ENCODE measurements around the gene TBL2.
"Not testable (repeated sequence)": the region's sequence is repeated elsewhere in the genome, so short reads cannot be mapped to it uniquely, and the experiment has no call there.

Gene TBL2

DNA sequence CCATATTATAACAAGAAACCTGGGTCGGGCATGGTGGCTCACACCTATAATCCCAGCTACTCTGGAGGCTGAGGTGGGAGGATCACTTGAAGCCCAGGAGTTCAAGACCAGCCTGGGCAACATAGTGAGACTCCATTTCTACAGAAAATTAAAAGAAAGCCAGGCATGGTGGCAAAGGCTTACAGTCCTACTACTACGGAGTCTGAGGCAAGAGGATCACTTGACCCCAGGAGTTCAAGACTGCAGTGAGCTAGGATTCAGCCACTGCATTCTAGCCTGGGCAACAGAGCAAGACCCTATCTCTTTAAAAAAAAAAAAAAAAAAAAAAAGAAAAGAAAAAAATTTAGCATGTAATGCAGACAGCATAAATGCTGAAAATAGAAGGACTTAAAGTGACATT is 39.9 kb downstream of the TBL2 start:
- FAIRE-seq; DNase-seq (ENCODE audit: insufficient read length, low spot score): not testable (repeated sequence)

DNA sequence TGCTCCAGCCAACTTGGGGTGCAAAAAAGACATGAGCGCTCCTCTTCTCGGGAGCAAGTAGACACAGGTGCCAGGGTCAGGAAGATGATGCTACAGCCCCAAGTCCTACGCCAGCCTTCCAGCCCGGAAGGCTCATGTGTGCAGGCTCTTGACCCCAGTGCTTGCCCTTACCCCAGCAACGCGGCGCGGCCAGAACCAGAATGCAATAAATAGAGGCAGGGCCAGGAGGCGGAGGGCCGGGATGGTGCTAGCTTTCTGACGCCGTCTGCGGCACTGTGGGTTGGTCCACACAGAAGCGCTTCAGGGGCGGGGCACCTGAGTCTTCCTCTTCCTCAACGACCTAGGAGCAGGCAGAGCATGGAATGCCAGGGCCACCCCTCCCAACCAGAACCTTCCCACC is 41.3 kb downstream of the TBL2 start:
- DNase-seq (ENCODE audit: insufficient read length, low spot score) (no peak), FAIRE-seq (no peak)

- no peak for FAIRE-seq
- no peak for DNase-seq (ENCODE audit: insufficient read length, low spot score)
Observed at GRCh38 chr7:73536479-73536878, 41.9 kb downstream of the TBL2 start.

DNA sequence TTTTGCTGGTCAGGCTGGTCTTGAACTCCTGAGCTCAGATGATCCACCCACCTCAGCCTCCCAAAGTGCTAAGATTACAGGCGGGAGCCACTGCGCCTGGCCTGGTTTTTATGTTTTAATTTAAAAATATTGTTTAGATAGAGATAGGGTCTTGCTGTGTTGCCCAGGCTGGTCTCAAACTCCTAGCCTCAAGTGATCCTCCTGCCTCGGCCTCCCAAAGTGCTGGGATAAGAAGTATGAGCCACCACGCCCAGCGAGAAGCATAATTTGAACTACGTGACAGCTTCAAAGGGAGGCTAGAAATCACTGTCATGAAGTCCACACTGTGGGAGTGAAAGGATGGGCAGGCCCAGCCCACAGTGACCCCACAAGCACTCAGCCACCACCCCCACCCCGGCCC is 42.5 kb downstream of the TBL2 start:
- not testable (repeated sequence) for DNase-seq (ENCODE audit: insufficient read length, low spot score); FAIRE-seq

GRCh38 chr7:73533742-73534141 is 44.6 kb downstream of the TBL2 start:
- DNase-seq (ENCODE audit: insufficient read length, low spot score) = no peak
- FAIRE-seq = no peak

- no peak for DNase-seq (ENCODE audit: insufficient read length, low spot score)
- FAIRE-seq = no peak
Observed at GRCh38 chr7:73532224-73532623, 46.2 kb downstream of the TBL2 start.

GRCh38 chr7:73530800-73531199 is 47.6 kb downstream of the TBL2 start:
- FAIRE-seq = no peak

DNA sequence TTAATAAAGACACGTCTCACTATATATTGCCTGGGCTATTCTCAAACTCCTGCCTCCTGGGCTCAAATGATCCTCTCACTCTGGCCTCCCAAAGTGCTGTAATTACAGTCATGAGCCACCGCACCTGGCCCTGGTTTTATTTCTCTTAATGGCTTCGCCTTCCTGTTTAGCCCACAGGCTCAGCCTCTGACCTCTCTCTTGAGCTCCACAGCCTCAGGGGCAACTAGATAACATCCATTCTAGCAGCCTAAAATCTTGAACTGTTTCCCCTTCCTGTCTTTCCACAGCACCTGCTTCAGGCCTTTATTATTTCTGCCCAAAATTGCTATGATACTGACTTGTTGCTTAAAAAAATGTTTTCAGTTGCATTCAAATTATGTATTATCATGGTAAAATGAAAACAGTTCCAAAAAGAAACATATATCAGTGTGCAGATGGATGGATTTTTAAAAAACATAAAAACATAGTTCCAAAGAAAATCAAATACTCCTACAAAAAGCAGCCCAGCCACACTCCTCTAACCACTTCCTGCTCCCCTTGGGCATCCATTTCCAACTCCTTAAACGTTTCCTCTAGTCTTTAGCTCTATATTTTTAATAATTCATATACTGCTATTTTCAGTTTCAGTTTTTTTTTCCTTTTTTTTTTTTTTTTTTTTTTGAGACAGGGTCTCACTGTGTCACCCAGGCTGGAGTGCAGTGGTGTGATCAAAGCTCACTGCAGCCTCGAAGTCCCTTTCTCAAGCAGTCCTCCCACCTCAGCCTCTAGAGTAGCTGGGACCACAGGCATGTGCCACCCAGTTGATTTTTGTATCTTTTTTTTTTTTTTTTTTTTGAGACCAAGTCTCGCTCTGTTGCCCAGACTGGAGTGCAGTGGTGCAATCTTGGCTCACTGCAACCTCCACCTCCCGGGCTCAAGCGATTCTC is 51.2 kb downstream of the TBL2 start:
- FAIRE-seq (peak; percentile 79), DNase-seq (ENCODE audit: insufficient read length, low spot score) (no peak)

More at GRCh38 chr7:73530800-73531199, 47.6 kb downstream of the TBL2 start:
- DNase-seq (ENCODE audit: insufficient read length, low spot score) = no peak

GRCh38 chr7:73526158-73526494 is 52.3 kb downstream of the TBL2 start:
- DNase-seq (ENCODE audit: insufficient read length, low spot score); FAIRE-seq: not testable (repeated sequence)

DNA sequence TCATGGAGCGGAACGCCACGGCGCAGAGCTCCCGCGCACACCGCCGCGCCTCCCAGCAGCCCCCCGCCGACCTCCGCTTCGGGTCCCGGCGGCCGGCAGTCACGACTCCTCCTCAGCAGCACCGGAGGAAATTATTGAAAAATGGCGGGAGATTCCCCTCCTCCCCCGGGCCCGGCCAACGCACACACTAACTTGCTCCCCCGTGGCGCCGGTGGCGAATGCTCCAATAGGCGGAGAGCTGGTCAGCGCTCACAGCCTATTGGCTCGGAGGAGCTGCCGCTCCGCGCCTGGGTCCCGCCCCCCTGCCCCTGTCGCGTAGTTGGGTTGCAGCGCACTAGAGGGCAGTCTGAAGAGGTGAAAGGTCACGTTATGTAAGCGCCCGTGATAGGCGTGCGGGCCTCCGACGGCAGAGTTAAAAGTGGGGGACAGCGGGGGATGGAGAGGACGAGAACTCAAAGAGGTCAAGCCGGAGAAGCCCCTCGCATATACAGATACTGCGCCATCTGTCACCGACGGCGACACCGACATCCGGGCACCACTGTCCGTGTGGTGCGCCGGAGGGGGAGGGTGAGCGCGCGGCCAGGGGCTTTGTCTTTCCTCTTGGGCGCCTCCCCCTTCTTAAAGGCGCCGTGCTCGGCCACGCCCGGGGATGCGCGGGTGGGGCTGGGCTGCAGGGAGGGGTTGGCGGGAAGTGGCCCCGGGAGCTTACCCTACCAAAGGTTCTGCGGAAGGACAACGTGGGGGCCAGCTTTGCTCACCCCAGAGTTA is 56.1 kb downstream of the TBL2 start, which contains the start of gene BAZ1B:
TSS of gene BAZ1B (minus strand) at position 189 of the 768 bp plus-strand sequence. CDS start 360 bp downstream, outside the sequence.
- DNase-seq (ENCODE audit: insufficient read length, low spot score) (peak; percentile 97), FAIRE-seq (peak; percentile 93)

- DNase-seq (ENCODE audit: insufficient read length, low spot score) = peak; percentile 31
Observed at GRCh38 chr7:73521636-73522104, 56.7 kb downstream of the TBL2 start.

GRCh38 chr7:73520673-73521635 is 57.4 kb downstream of the TBL2 start:
- FAIRE-seq (peak; percentile 87), DNase-seq (ENCODE audit: insufficient read length, low spot score) (no peak)

More at GRCh38 chr7:73521636-73522104, 56.7 kb downstream of the TBL2 start:
- no peak for FAIRE-seq

GRCh38 chr7:73519867-73520672 is 58.3 kb downstream of the TBL2 start:
- no peak for DNase-seq (ENCODE audit: insufficient read length, low spot score)
- no peak for FAIRE-seq

DNA sequence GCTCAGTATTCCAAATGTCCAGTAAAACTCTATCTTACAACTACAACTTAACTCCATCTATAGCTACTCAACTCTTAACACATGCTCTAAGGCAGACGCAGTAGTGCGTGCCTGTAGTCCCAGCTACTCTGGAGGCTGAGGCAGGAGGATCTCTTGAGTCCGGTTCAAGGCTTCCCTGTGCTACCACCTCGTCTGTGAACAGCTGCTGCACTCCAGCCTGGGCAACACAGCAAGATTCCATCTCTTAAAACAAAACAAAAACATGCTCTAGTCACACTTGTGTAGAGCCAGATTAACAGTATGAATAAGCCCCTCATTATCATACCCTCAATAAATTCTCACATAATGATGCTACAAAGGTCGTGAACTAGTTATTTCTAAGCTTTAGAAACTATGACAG is 59.9 kb downstream of the TBL2 start:
- FAIRE-seq (no peak), DNase-seq (ENCODE audit: insufficient read length, low spot score) (no peak)

All from GM19239 (cell line).